GM18858 (cell line): ENCODE measurements around the gene ACYP2.

Experiments used
- ATAC-seq: cut with Tn5 transposase; IDR thresholded peaks from one replicate; pipeline ENCODE4 v1.9.1; 2021; ENCODE audit not compliant: unreplicated experiment

The ACYP2 gene

GRCh38 chr2:54149638-54150441 lies 34.4 kb downstream of the ACYP2 start:
- no peak for ATAC-seq

GRCh38 chr2:54158311-54158710 lies 42.9 kb downstream of the ACYP2 start:
- ATAC-seq, result no peak

- ATAC-seq, result no peak
Observed at GRCh38 chr2:54161660-54162424, 46.4 kb downstream of the ACYP2 start.

GRCh38 chr2:54164106-54164505 lies 48.7 kb downstream of the ACYP2 start:
- ATAC-seq, result no peak

GRCh38 chr2:54166121-54166773 lies 50.8 kb downstream of the ACYP2 start:
- no peak for ATAC-seq

GRCh38 chr2:54176577-54176976 lies 61.2 kb downstream of the ACYP2 start:
- no peak for ATAC-seq

- ATAC-seq, result no peak
Observed at GRCh38 chr2:54183281-54183680, 67.9 kb downstream of the ACYP2 start.

- no peak for ATAC-seq
Observed at GRCh38 chr2:54183972-54184371, 68.6 kb downstream of the ACYP2 start.

GRCh38 chr2:54185105-54185504 lies 69.7 kb downstream of the ACYP2 start:
- no peak for ATAC-seq

GRCh38 chr2:54187331-54187730 lies 71.9 kb downstream of the ACYP2 start:
- ATAC-seq, result no peak

GRCh38 chr2:54189539-54189938 lies 74.1 kb downstream of the ACYP2 start:
- no peak for ATAC-seq

GRCh38 chr2:54191361-54192135 lies 76.1 kb downstream of the ACYP2 start:
- no peak for ATAC-seq

GRCh38 chr2:54194761-54195750 lies 79.6 kb downstream of the ACYP2 start:
- no peak for ATAC-seq

- no peak for ATAC-seq
Observed at GRCh38 chr2:54196646-54197045, 81.2 kb downstream of the ACYP2 start.

GRCh38 chr2:54204476-54204875 lies 89.1 kb downstream of the ACYP2 start:
- no peak for ATAC-seq

- ATAC-seq, result no peak
Observed at GRCh38 chr2:54206596-54206995, 91.2 kb downstream of the ACYP2 start.

- ATAC-seq, result no peak
Observed at GRCh38 chr2:54207666-54208195, 92.3 kb downstream of the ACYP2 start.

- ATAC-seq, result no peak
Observed at GRCh38 chr2:54208364-54209240, 93.2 kb downstream of the ACYP2 start.

GRCh38 chr2:54209379-54209778 lies 94.0 kb downstream of the ACYP2 start:
- ATAC-seq, result no peak
